Esophagus squamous epithelium (tissue), 5 donors: Measurements from ENCODE around the gene NPFFR2. TPM values are rescaled to one million over a fixed set of nuclear protein-coding genes. Genes with fewer than 3 reads are reported as not detected.
"Not testable (repeated sequence)": the region's sequence is repeated elsewhere in the genome, so short reads cannot be mapped to it uniquely, and the experiment has no call there.

ENCODE experiments used
- DNase-seq: peaks from one replicate; lab custom pipeline; 2025; lab: John Stamatoyannopoulos, UW
- H3K27ac ChIP-seq, 4 donors: fragments of 200-600 bp; sonication (generic); one replicate each; pipeline ENCODE4 v1.5.1; 2016 to 2019; ENCODE audit warnings: mild to moderate bottlenecking in 1 of 4
- H3K27me3 ChIP-seq, 4 donors: fragments of 200-600 bp; sonication (generic); 1 replicate in 3 of 4; 2 replicates in 1 of 4; pipeline versions ENCODE4 v1.5.1 to v1.6.0; 2017 to 2021; ENCODE audit warnings: antibody characterized with exemption in 1 of 4
- H3K36me3 ChIP-seq, 3 donors: fragments of 200-600 bp; sonication (generic); one replicate each; pipeline ENCODE4 v1.5.1; 2016 to 2019
- H3K4me1 ChIP-seq, 3 donors: fragments of 200-600 bp; sonication (generic); one replicate each; pipeline ENCODE4 v1.5.1; 2017 to 2019
- H3K4me3 ChIP-seq, 4 donors: fragments of 200-600 bp; sonication (generic); 1 replicate in 3 of 4; 2 replicates in 1 of 4; pipeline ENCODE4 v1.5.1; 2016 to 2019; ENCODE audit warnings: mild to moderate bottlenecking in 2 of 4, moderate library complexity in 1 of 4
- H3K9me3 ChIP-seq, 3 donors: fragments of 200-600 bp; sonication (generic); one replicate each; pipeline ENCODE4 v1.5.1; 2016 to 2019
- POLR2A ChIP-seq, 4 donors: fragments of 450-650 bp; IDR thresholded peaks; one replicate each; pipeline ENCODE4 v1.6.1; 2017; ENCODE audit warnings: antibody characterized with exemption in 4 of 4, mild to moderate bottlenecking in 4 of 4, moderate library complexity in 3 of 4
- WGBS, 2 donors: methylation state at CpG; one replicate each; pipeline ENCODE4 v1.1.5; 2018; 5-methylcytosine and 5-hydroxymethylcytosine counted together
- intact Hi-C: fragments of 100-400 bp; cut with DNase I; formaldehyde crosslinking; loops from one replicate; pipeline ENCODE4 v1.15.0; 2022
- total RNA-seq, 4 donors: library from RNA; depleted of rRNA; stranded (reverse); fragments of >200 nt; gene quantifications; one replicate each; pipeline ENCODE4 v1.1.0, GENCODE V29; 2016
- TF ChIP-seq, protein P1 (sequence below), 6 experiments: fragments of 450-650 bp in 4 of 6; fragments of 200-600 bp in 2 of 6; sonication (generic) in 2 of 6; IDR thresholded peaks; one replicate each; pipeline ENCODE4 v1.5.1; 2016 to 2019; ENCODE audit warnings: antibody characterized with exemption in 6 of 6, mild to moderate bottlenecking in 4 of 6, moderate library complexity in 4 of 6
- donor health status: DM: yes; HTN: yes; CAD: no.

The NPFFR2 gene
- total RNA-seq, 4 donors from 2014 or later: not detected

DNA sequence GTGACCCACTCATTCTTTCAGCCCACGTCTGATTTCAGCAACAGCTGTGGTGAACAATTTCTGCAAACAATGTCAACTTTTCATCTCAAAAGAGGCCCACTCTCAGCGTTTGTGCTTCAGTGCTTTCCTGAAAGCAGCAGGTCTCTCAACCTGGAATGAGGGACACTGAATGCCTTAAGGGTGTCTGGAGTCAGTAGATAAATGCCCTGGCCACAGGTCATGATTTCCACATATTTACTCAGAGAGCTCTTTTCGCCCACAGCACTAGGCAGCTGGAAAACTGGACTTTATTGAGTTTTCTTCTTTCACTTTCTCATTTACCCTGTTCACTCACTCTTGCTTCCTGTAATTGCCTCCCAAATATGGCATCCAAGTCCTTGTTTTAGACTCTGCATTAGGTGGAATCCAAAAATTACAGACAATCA lies 52.8 kb downstream of the NPFFR2 start:
- intact Hi-C loops: no loop called here
- TF ChIP-seq POLR2A (IDR thresholded peaks at IDR 0.05): no peak
- TF ChIP-seq, protein P1, sequence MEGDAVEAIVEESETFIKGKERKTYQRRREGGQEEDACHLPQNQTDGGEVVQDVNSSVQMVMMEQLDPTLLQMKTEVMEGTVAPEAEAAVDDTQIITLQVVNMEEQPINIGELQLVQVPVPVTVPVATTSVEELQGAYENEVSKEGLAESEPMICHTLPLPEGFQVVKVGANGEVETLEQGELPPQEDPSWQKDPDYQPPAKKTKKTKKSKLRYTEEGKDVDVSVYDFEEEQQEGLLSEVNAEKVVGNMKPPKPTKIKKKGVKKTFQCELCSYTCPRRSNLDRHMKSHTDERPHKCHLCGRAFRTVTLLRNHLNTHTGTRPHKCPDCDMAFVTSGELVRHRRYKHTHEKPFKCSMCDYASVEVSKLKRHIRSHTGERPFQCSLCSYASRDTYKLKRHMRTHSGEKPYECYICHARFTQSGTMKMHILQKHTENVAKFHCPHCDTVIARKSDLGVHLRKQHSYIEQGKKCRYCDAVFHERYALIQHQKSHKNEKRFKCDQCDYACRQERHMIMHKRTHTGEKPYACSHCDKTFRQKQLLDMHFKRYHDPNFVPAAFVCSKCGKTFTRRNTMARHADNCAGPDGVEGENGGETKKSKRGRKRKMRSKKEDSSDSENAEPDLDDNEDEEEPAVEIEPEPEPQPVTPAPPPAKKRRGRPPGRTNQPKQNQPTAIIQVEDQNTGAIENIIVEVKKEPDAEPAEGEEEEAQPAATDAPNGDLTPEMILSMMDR (IDR thresholded peaks at IDR 0.05): no peak
- H3K4me3 ChIP-seq: no peak overlapping the region
- no peaks in the 10 kb centered on the region for H3K36me3 ChIP-seq
- no peaks in the 10 kb centered on the region for H3K4me1 ChIP-seq
- WGBS, 2 donors: 16 to 17% methylated on average over 3 of the region's 3 CpGs
- H3K27me3 ChIP-seq: no peaks in the 10 kb centered on the region
- H3K27ac ChIP-seq: no peak overlapping the region
- H3K9me3 ChIP-seq: no peaks in the 10 kb centered on the region
- no peak for DNase-seq

DNA sequence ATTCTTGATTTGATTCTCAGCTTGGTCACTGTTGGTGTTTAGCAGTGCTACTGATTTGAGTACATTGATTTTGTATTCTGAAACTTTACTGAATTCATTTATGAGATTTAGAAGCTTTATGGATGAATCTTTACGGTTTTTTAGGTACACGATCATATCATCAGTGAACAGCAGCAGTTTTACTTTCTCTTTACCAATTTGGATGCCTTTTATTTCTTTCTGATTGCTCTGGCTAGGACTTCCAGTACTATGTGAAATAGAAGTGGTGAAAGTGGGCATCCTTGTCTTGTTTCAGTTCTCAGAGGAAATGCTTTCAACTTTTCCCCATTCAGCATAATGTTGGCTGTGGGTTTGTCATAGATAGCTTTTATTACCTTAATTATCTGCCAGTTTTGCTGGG lies 58.8 kb downstream of the NPFFR2 start:
- H3K9me3 ChIP-seq, H3K4me1 ChIP-seq, DNase-seq, H3K4me3 ChIP-seq, H3K27ac ChIP-seq, H3K36me3 ChIP-seq, H3K27me3 ChIP-seq, intact Hi-C loops: not testable (repeated sequence)
- WGBS, 2 donors: 76 to 90% methylated on average over 2 of the region's 2 CpGs

DNA sequence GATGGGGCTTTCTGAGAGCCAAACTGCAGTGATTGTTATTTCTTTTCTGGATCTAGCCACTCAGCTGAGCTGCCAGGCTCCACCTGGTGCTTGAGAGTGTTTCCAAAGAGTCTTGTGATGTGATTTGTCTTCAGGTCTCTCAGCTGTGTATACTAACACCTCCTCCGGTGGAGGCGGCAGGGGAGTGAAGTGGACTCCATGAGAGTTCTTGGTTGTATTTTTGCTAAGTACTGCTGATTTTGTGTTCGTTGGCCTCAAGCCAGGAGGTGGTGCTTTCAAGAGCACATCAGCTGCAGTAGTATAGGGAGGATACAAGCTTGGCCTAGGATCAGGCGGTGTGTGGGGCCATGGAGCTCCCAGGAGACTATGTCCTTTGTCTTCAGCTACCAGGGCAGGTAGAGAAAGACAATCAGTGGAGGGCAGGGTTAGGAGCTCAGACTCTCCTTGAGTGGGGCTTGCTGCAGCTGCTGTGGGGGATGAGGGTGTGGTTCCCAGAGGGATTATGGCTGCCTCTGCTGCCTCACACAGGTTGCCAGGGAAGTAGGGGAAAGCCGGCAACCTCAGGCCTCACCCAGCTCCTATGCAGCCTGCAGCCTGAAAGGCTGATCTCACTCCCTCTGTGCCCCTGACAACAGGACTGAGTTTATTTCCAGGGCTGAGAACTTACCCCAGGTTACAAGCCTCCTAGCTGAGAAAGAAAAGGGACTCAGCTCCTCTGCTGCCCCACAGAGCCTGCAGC lies 62.4 kb downstream of the NPFFR2 start:
- no peaks in the 10 kb centered on the region for H3K27me3 ChIP-seq
- H3K27ac ChIP-seq: no peak overlapping the region
- H3K9me3 ChIP-seq: no peaks in the 10 kb centered on the region
- no peak for TF ChIP-seq POLR2A (IDR thresholded peaks at IDR 0.05)
- TF ChIP-seq, protein P1 (IDR thresholded peaks at IDR 0.05): no peak
- intact Hi-C loops: no loop called here
- no peak overlapping the region for H3K4me3 ChIP-seq
- no peaks in the 10 kb centered on the region for H3K36me3 ChIP-seq
- DNase-seq: no peak
- 60 to 73% methylated on average over 1 to 2 of the region's 5 CpGs for WGBS, 2 donors
- no peaks in the 10 kb centered on the region for H3K4me1 ChIP-seq

DNA sequence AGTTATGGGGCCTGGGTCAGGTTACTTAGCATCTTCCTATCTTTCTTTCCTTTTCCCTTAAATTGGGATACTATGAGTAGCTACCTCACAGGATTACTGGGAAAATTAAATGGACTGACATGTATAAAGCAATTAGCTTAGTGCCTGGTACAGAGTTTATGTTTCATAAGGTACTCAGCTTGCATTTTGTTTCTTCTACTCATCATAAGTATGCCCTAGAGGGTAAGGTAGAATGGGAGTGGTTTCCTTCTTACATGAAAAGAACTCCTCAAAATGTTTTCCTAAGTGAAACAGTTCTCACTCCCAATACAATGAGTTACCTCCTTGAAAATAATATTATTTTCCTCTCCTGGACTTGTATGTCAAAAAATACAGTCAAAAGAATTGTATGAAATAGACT lies 75.7 kb downstream of the NPFFR2 start:
- no peak for DNase-seq

DNA sequence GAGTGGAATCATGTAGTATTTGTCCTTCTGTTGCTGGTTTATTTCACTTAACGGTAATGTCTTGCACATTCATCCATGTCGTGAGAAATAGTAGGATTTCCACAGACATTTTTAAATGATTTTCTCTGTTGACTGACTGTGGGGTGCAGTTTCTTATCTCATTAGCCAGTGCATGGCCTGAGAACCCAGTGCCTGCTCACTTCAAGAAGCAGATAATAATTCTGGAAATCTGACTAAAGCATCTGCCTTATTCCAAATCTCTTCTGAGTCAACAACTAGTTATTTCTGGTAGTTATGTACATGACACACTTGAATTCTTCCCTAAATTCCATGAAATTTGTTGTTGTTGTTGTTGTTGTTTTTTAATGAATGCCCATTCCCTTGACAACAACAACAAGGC lies 77.6 kb downstream of the NPFFR2 start:
- 80 to 86% methylated on average over 2 of the region's 2 CpGs for WGBS, 2 donors

More for the DNA sequence above, 75.7 kb downstream of the NPFFR2 start:
- peaks cover 0 to 3% (median 0%) of the 10 kb centered on the region in 3 donors for H3K9me3 ChIP-seq
- no peak overlapping the region for H3K4me3 ChIP-seq
- no peak overlapping the region for H3K27ac ChIP-seq
- intact Hi-C loops: no loop called here
- no peaks in the 10 kb centered on the region for H3K36me3 ChIP-seq
- H3K4me1 ChIP-seq: no peaks in the 10 kb centered on the region
- no peaks in the 10 kb centered on the region for H3K27me3 ChIP-seq
- TF ChIP-seq, protein P1 (IDR thresholded peaks at IDR 0.05): no peak
- TF ChIP-seq POLR2A (IDR thresholded peaks at IDR 0.05): no peak

More for the DNA sequence above, 77.6 kb downstream of the NPFFR2 start:
- TF ChIP-seq, protein P1 (IDR thresholded peaks at IDR 0.05): no peak
- no peak for TF ChIP-seq POLR2A (IDR thresholded peaks at IDR 0.05)
- peaks cover 0 to 4% (median 0%) of the 10 kb centered on the region in 3 donors for H3K9me3 ChIP-seq
- H3K4me1 ChIP-seq: no peaks in the 10 kb centered on the region
- H3K36me3 ChIP-seq: no peaks in the 10 kb centered on the region
- no peak overlapping the region for H3K27ac ChIP-seq
- intact Hi-C loops: no loop called here
- DNase-seq: no peak
- no peaks in the 10 kb centered on the region for H3K27me3 ChIP-seq
- H3K4me3 ChIP-seq: no peak overlapping the region
